HT-29 (cell line): ENCODE data around the gene RAPGEF1. TPM values are rescaled to one million over a fixed set of nuclear protein-coding genes. Genes with fewer than 3 reads are reported as not detected.
"Not testable (repeated sequence)": the region's sequence is repeated elsewhere in the genome, so short reads cannot be mapped to it uniquely, and the experiment has no call there.

ENCODE experiments used
- DNase-seq: peaks from one replicate; pipeline ENCODE4 v3.0.0-alpha.2; 2015; ENCODE audit warnings: low spot score
- total RNA-seq: library from RNA; depleted of rRNA; stranded (reverse); fragments of >200 nt; shearing (Covaris generic); gene quantifications from 2 replicates; pipeline ENCODE4 v1.2.3, GENCODE V29; 2014

The RAPGEF1 gene
- total RNA-seq, 1 experiment from 2014 or later, result 15.7 TPM

- no peak for DNase-seq
These were observed 11.3 kb downstream of the RAPGEF1 start for GRCh38 chr9:131728546-131728910.

- DNase-seq, result no peak
These were observed 11.9 kb downstream of the RAPGEF1 start for GRCh38 chr9:131727795-131728545.

DNA sequence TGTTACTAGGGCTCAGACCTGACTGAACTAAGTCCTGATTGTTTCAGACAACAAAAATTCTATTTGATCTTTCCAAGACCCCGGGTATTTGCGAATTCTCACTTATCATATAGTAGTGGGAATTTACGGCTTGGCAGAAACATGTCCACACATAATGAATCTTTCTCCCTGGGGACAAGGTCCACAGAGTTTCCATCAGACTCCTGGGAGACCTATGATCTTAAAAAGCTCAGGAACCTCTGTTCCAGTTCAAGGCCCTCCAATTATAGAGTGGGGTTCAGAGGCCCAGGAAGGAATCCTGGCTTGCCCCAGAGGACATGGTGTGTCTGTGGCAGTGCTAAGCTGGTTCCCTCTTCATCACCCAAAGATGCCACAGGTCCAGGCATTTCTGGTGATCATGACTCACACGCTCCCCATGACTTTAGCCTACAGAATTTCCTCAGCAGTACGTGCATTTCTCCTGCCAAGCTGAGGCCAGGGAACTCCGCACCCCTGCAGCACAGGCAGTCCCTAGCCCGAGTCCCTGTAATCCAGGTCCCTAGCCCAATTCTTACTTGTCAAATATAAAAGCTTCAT, 12.6 kb downstream of the RAPGEF1 start:
- no peak for DNase-seq

DNA sequence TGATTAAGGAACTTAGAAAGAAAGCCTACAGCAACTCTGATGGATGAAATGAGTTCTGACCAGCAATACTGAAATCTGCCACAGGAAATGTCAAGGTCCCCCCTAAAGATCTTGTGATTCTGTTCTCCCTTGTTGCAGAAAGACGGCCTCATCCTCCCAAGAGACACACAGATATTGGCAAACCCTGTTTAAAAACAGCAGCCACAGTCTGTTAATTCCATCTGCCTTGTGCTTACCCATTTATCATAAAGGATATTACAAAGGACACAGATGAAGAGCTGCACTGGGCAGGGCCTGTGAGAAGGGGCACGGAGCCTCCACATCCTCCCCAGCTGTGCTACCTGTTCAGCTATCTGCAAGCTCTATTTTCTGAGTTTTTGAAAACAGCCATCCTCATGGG, 15.2 kb downstream of the RAPGEF1 start:
- DNase-seq, result no peak

GRCh38 chr9:131723632-131724031, 16.2 kb downstream of the RAPGEF1 start:
- DNase-seq, result no peak

DNA sequence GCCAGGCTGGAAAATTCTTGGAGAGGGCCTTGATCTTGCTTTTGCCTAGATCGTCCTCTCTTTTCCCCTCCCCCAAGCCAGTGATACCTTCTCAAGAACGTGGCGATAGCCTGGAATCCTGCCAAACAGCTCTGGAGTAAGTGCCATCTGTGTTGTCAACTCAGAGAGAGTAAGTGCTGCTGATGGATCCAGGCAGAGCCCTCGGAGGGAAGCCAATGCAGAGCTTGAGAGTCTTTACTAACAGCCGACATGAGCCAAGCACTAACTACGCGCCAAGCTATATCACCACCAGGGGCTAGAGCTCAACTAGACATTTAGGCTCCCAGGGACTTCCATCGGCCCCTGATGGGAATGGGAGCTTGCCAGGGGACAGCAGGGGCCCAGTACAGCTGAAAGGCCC, 17.6 kb downstream of the RAPGEF1 start:
- no peak for DNase-seq

DNA sequence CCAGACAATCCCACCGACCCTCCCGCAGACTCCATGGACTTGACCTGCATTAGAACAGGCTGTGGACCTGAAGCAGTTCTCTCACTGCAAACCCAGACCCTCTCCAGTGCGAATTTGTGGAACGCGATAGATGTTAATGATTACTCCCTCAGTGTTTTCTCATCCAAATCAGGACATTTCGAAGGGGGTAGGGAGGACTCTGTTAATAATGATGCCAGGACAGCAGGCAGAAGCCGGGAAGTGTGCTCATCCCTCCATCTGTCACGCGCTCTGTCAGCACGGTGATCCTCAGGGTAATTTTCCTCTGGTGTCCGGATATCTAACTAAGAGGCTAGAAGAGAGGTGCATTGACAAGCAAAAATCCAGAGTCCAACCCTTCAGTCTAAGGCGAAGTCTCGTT, 18.8 kb downstream of the RAPGEF1 start:
- no peak for DNase-seq

DNA sequence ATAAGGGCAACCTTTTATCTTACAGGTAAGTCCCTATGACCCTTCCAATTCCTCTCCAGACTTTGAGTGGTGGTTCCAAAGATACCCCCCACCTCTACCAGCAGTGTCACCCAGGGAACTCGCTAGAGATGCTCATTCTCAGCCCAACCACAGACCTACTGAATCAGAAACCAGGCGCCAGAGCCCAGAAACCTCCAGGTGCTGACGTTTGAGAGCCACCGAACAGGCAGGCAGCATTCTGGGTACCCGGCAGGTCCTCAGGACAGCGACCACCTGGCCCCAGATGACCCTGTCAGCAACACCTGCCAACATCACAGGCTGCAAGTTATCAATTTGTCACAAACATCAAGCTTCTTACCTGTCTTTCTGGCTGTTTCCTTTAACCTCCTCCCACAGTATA, 19.5 kb downstream of the RAPGEF1 start:
- DNase-seq, result no peak

GRCh38 chr9:131719262-131719908, 20.5 kb downstream of the RAPGEF1 start:
- no peak for DNase-seq

GRCh38 chr9:131717719-131718460, 22.0 kb downstream of the RAPGEF1 start:
- DNase-seq, result no peak

DNA sequence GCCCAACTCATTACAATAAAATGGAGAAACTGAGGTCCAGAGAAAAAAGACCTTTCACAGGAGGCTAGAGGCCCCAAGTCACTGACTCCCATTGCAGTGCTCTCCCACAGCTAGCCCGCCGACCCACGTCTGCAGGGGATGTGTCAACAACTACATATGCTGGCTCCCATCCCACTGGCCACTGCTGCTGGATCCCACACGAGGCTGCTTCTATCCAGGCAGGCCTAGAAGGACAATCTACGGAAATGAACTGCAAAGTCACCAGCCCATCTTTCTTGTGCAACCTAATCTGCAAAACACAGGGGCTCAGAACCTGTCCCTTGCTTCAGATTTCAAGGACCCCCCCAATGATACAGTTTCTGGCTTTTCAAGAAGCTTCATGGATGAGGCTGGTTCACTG, 24.0 kb downstream of the RAPGEF1 start:
- DNase-seq, result no peak

DNA sequence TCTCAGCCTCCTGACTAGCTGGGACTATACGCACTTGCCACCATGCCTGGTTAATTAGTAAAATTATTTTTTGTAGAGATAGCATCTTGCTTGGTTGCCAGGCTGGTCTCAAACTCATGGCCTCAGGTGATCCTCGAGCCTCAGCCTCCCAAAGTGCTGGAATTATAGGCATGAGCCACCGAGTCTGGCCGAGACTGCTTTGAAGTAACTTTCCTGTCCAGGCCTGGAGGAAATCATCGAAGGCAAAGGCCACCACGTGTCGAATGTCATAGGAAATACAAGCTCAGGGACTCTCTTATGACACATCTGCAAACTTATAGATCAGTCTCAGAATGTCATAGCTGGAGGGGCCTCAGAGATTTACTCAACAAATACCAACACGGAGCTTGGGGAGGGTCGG, 25.1 kb downstream of the RAPGEF1 start:
- DNase-seq, result no peak

DNA sequence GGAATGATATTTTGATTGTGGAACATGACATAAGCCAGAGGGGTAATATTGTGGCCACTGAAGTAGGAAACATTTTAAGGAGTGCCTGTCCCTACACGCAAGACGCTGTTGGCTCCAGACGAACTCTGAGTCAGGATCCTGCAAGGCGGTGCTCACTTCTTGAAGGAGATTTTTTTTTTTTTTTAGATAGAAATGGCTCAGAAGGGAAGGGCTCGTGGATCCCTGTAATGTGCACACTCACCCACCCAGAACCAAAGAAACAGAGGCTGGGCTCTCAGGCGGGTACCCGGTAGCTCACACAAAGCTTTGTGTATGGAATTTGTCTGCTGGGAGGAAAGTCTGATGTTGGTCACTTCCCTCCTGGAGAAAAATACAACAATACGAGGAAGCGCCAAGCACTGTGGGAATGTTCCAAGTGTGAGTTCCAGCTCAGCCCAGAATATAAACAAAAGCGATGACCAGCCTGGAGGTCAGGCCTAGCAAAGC, 25.7 kb downstream of the RAPGEF1 start:
- DNase-seq, result no peak

DNA sequence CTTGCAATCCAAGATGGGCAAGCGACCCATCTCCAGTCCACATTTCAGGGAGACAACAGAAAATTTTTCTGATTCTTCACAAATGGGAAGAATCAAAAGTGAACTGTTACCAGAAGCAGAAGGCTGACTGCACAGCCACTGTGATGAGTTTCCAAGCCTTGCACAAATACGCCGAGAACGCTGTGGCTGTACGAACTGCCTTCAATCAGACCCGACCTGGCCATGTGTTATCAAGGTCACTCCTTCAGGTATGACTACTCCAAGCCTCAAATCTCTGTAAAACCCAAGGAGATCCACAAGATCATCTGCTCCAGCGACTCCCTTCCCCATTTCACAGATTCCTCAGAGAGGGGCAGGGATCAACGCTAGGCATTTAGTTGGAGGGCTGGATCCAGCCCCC, 26.9 kb downstream of the RAPGEF1 start:
- DNase-seq, result no peak

- no peak for DNase-seq
These were observed 27.6 kb downstream of the RAPGEF1 start for GRCh38 chr9:131712151-131712716.

DNA sequence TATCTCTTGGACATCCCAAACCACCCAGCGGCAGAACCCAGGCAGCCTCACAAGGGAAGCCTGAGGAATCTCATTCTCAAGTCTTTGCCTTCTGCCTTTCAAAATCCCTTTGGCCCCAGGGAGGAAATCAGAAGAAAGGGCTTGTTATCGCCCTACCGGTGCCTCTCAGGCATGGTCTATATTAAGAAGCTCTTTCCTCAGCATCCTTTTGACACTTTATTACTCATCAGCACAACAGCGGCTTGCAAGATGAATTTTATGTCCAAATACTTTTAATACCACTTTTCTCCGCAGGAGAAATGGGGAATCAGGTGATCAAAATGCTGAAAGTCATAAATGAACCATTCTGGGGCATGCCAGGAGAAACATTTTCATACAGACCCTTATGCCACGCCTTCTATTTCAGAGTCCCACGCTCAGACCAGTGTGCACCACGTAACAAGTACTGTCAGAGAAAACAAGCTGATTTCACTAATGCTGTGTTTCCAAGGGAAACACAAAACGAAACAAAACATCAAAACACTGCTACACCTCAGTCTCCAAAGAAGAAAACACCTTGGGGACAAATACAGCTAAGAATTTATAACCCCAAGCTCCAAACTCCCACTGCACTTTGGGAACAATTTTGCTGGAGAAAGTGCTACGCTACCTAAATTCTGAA, 30.0 kb downstream of the RAPGEF1 start:
- no peak for DNase-seq

DNA sequence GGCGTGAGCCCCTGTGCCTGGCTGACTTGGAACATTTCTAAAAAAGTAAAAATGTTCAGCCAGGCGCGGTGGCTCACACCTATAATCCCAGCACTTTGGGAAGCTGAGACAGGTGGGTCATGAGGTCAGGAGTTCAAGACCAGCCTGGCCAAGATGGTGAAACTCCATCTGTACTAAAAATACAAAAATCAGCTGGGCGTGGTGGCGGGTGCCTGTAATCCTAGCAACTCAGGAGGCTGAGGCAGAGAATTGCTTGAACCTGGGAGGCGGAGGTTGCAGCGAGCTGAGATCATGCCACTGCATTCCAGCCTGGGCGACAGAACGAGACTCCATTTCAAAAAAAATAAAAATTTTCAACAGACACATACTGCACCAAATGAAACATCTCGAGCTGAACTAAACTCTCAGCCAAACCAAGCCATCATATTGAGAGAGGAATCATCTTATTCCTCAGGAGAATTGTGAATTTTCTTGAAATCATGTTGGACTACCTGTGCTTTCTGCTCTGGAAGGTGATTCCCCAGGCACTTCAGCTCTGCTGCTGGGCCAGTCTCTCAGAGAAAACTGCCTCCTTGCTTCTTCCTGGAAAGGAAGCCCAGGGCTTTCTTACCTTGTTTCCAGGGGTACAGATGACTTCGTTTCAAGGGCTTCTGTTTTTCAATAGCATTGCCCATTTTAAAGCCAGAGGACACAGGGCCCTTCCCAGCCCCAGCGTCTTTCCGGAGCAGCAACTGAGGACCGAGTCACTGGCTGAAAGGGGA, 30.7 kb downstream of the RAPGEF1 start:
- DNase-seq, result not testable (repeated sequence)

DNA sequence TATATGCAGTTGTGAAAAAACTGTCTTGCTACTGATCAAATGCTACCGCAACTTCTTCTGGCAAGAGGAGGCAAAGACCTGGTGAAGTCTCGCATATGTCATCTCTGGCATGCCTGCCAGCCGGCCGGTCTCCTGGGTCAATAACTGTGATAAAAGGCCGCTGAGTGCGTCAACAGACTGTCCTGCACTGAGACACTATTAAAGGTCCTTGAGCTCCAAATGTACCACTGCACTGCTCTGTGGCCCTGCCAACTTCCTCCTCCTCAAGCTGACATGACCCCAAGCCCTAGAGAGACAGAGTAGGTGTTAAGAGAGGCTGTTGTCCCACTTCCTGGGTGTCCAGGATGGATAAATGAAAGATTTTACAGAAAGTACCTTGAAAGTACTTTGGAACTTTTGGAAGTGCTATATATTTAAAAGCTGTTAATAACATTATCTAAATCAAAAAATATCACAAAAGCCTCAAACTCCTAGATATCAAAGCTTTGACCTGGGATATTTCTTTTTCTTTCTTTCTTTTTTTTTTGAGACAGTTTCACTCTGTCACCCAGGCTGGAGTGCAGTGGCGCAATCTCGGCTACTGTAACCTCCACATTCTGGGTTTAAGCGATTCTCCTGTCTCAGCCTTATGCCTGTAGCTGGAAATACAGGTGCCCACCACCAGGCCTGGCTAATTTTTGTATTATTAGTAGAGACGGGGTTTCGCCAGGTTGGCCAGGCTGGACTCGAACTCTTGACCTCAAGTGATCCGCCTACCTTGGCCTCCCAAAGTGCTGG, 31.5 kb downstream of the RAPGEF1 start:
- DNase-seq, result no peak

DNA sequence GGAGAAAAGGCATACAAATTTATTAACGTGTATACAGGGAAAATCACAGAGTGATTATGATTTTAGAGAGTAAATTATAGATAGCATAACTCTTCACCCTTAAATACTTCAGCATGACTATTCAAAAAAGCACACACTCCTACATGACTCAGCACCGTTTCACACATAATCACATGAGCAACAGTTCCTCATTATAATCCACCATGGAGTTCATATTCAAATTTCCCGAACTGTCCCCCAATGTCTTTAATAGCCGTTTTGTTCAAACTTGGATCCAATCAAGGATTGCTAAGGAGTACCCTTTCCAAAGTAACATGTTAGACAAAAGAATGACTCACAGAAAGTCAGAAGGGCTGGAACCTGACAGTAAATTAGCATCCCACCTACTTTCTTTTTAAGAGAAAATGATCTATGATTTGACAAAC, 32.1 kb downstream of the RAPGEF1 start:
- no peak for DNase-seq

DNA sequence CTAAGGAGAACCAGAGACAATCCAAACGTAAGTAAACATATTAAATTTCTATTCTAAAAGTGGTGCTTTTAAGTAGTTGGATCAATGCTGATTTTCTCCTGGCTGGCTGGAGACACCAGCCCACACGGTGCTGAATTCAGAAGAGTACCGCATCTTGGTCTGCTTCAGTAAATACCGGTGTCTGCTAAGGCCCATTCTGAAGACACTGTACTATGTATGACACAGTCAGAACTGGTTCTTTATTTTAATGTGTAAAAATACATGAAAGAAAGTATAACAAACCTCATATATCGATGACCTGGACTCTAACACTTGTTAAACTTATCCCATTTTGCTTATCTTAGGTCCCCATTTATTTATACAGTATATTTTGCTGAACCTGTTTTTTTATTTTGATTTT, 32.8 kb downstream of the RAPGEF1 start:
- no peak for DNase-seq
